ENCODE measurements around the gene MCTP2.

The MCTP2 gene

DNA sequence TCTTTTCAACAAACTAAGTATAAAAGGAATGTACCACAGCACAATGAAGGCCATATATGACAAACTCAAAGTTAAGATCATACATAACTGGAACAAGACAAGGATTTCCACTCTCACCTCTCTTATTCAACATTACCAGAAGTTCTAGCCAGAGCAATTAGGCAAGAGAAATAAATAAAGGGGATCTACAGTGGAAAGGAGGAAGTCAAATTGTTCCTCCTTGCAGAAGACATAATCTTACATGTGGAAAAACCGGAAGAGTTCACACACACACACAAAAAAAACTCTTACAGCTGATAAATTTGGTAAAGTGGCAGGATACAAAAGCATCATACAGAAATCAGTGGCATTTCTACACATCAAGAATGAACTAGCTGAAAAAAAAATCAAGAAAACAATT lies 277.9 kb downstream of the MCTP2 start:
- ChIA-PET CTCF (no interaction called here), POLR2A (no interaction called here)
- TF ChIP-seq, protein P1, sequence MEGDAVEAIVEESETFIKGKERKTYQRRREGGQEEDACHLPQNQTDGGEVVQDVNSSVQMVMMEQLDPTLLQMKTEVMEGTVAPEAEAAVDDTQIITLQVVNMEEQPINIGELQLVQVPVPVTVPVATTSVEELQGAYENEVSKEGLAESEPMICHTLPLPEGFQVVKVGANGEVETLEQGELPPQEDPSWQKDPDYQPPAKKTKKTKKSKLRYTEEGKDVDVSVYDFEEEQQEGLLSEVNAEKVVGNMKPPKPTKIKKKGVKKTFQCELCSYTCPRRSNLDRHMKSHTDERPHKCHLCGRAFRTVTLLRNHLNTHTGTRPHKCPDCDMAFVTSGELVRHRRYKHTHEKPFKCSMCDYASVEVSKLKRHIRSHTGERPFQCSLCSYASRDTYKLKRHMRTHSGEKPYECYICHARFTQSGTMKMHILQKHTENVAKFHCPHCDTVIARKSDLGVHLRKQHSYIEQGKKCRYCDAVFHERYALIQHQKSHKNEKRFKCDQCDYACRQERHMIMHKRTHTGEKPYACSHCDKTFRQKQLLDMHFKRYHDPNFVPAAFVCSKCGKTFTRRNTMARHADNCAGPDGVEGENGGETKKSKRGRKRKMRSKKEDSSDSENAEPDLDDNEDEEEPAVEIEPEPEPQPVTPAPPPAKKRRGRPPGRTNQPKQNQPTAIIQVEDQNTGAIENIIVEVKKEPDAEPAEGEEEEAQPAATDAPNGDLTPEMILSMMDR (IDR thresholded peaks at IDR 0.05; ENCODE audit: insufficient read depth, low read length, missing control alignments) = no peak
- H3K4me3 ChIP-seq (ENCODE audit: low read depth, low read length) = no peak overlapping the region
- DNase-seq (ENCODE audit: low read depth, low spot score) = no peak

DNA sequence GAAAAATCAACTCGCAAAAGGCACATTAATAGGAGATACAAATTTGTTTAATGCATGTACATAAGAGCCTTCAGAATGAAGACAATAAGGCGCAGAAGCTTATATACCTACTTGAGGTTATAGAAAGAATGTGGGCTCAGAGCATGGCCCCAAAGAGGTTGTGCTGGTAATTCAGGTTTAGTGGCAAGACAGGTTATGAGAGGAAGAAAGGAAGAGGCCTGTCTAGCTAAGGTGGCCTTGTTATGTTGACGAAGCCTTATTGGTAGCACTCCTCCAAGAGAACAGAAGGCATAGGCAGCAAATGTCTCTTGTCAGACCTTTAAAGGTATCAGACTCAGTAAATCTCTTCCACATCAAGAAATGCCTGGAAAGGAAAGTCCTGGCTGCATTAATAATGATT lies 290.8 kb downstream of the MCTP2 start:
- ChIA-PET CTCF (no interaction called here), POLR2A (no interaction called here)
- no peak for DNase-seq (ENCODE audit: low read depth, low spot score)
- TF ChIP-seq, protein P1 (IDR thresholded peaks at IDR 0.05; ENCODE audit: insufficient read depth, low read length, missing control alignments) = no peak
- H3K4me3 ChIP-seq (ENCODE audit: low read depth, low read length) = no peak overlapping the region

- DNase-seq (ENCODE audit: low read depth, low spot score) = no peak
- POLR2A ChIA-PET = no interaction called here
- TF ChIP-seq, protein P1 (IDR thresholded peaks at IDR 0.05; ENCODE audit: insufficient read depth, low read length, missing control alignments) = no peak
- H3K4me3 ChIP-seq (ENCODE audit: low read depth, low read length) = no peak overlapping the region
- CTCF ChIA-PET = no interaction called here
Observed at GRCh38 chr15:94523873-94524272, 292.5 kb downstream of the MCTP2 start.

DNA sequence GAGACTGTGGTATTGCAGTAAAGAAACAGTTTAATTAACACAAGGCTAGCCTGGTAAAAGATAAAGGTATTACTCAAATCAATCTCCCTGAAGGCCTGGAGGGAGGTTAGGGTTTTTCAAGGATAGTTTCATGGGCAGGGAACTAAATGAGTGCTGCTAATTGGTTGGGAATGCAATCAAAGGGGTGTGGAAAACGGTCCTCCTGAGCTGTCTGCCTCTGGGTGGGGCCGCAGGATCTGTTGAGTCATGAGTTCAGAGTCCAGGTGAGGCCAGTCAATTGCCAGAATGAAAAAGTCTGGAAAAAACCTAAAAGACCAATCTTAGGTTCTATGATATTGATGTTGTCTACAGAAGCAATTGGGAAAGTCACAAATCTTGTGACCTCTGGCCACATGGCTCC lies 293.2 kb downstream of the MCTP2 start:
- TF ChIP-seq, protein P1 (IDR thresholded peaks at IDR 0.05; ENCODE audit: insufficient read depth, low read length, missing control alignments) = no peak
- H3K4me3 ChIP-seq (ENCODE audit: low read depth, low read length) = no peak overlapping the region
- no peak for DNase-seq (ENCODE audit: low read depth, low spot score)
- POLR2A ChIA-PET = no interaction called here
- CTCF ChIA-PET = no interaction called here

- TF ChIP-seq, protein P1 (IDR thresholded peaks at IDR 0.05; ENCODE audit: insufficient read depth, low read length, missing control alignments) = no peak
- CTCF ChIA-PET = no interaction called here
- no peak overlapping the region for H3K4me3 ChIP-seq (ENCODE audit: low read depth, low read length)
- DNase-seq (ENCODE audit: low read depth, low spot score) = no peak
- POLR2A ChIA-PET = no interaction called here
Observed at GRCh38 chr15:94526071-94526689, 294.8 kb downstream of the MCTP2 start.

DNA sequence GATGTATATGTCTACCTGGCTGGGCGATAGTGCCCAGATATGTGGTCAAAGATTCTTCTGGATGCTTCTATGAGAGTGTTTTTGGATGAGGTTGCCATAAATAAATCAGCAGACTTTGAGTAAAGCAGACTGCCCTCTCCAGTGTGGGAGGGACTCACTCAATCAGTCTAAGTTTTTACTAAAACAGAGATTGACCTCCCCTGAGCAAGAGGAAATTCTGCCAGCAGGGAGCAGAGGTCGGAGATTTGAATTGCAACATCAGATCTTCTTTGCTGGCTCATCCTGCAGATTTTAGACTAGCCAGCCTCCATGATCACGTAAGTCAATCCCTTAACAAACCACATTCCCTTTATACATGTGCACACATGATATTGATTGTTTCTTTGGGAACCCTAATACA lies 300.9 kb downstream of the MCTP2 start:
- no peak overlapping the region for H3K4me3 ChIP-seq (ENCODE audit: low read depth, low read length)
- TF ChIP-seq, protein P1 (IDR thresholded peaks at IDR 0.05; ENCODE audit: insufficient read depth, low read length, missing control alignments) = no peak
- ChIA-PET CTCF (no interaction called here), POLR2A (no interaction called here)
- no peak for DNase-seq (ENCODE audit: low read depth, low spot score)

Data from AG04449 (cell line).